T-cell (primary cell): ENCODE data around the gene GSE1. TPM values are rescaled to one million over a fixed set of nuclear protein-coding genes. Genes with fewer than 3 reads are reported as not detected.

Source experiments
- ATAC-seq, 4 experiments: fragments of 200-7000 bp in 3 of 4; fragments of 150-1000 bp in 1 of 4; cut with Tn5 transposase; replicated peaks in 1 of 4; 1 replicate in 3 of 4; 2 replicates in 1 of 4; pipeline ENCODE4 v1.10.0; 2021; ENCODE audit warnings: moderate library complexity in 3 of 4, mild to moderate bottlenecking in 2 of 4, moderate number of reproducible peaks in 1 of 4
- CTCF ChIA-PET, 2 donors: fragments of 300-600 bp; sonication (Branson Sonifier 250); formaldehyde crosslinking; loops; one replicate each; lab custom pipeline; 2022; ENCODE audit warnings: antibody characterized with exemption in 2 of 2; lab: Charles Lee
- POLR2A ChIA-PET, 2 donors: fragments of 300-600 bp; sonication (Branson Sonifier 250); formaldehyde crosslinking; loops; one replicate each; lab custom pipeline; 2022; ENCODE audit warnings: antibody characterized with exemption in 2 of 2; lab: Charles Lee
- DNase-seq, 35 experiments: peaks; one replicate each; pipeline versions ENCODE4 v3.0.0 to v3.0.0-alpha.2; 2013 to 2023
- H3K27ac ChIP-seq: one replicate; pipeline ENCODE4 v1.5.1; 2013; ENCODE audit warnings: low read length
- H3K27me3 ChIP-seq, 2 experiments: replicated peaks in 1 of 2; 1 replicate in 1 of 2; 2 replicates in 1 of 2; pipeline versions ENCODE4 v1.6.1 to v1.7.0; 2013; ENCODE audit warnings: low read length in 1 of 2, mixed read lengths in 1 of 2; ENCODE audit not compliant: control insufficient read depth in 2 of 2, insufficient read depth in 2 of 2; ENCODE audit errors: extremely low read depth in 1 of 2
- H3K36me3 ChIP-seq, 2 donors: 1 replicate in 1 of 2; 2 replicates in 1 of 2; pipeline versions ENCODE4 v1.6.1 to v1.7.0; 2013; ENCODE audit warnings: low read length in 1 of 2; ENCODE audit not compliant: control insufficient read depth in 2 of 2, insufficient read depth in 1 of 2; ENCODE audit errors: extremely low read depth in 1 of 2
- H3K4me1 ChIP-seq, 2 experiments: 1 replicate in 1 of 2; 2 replicates in 1 of 2; pipeline versions ENCODE4 v1.6.1 to v1.7.0; 2013; ENCODE audit warnings: low read length in 2 of 2, mixed read lengths in 1 of 2; ENCODE audit not compliant: insufficient read depth in 2 of 2, control insufficient read depth in 1 of 2; ENCODE audit errors: extremely low read depth in 1 of 2
- H3K4me3 ChIP-seq, 2 donors: 1 replicate in 1 of 2; 2 replicates in 1 of 2; pipeline versions ENCODE4 v1.5.1 to v1.7.0; 2013; ENCODE audit warnings: mild to moderate bottlenecking in 2 of 2, low read length in 1 of 2, moderate library complexity in 1 of 2; ENCODE audit not compliant: control insufficient read depth in 1 of 2; ENCODE audit errors: extremely low read depth in 1 of 2
- H3K9me3 ChIP-seq: 2 replicates; pipeline ENCODE4 v1.7.0; 2013
- H3K27ac Mint-ChIP-seq, 2 donors: one replicate each; pipeline ENCODE4 v1.8.0; 2020 to 2021; ENCODE audit warnings: mild to moderate bottlenecking in 2 of 2, mixed read lengths in 2 of 2
- H3K27me3 Mint-ChIP-seq, 2 donors: one replicate each; pipeline ENCODE4 v1.8.0; 2021 to 2022; ENCODE audit warnings: mixed read lengths in 2 of 2
- H3K36me3 Mint-ChIP-seq: one replicate; pipeline ENCODE4 v1.8.0; 2021; ENCODE audit warnings: mixed read lengths
- H3K4me1 Mint-ChIP-seq, 3 donors: one replicate each; pipeline ENCODE4 v1.8.0; 2020 to 2022; ENCODE audit warnings: mixed read lengths in 3 of 3, mild to moderate bottlenecking in 1 of 3
- H3K4me3 Mint-ChIP-seq, 3 donors: one replicate each; pipeline ENCODE4 v1.8.0; 2020 to 2022; ENCODE audit warnings: mild to moderate bottlenecking in 3 of 3, mixed read lengths in 3 of 3, moderate library complexity in 3 of 3
- H3K9me3 Mint-ChIP-seq, 3 donors: one replicate each; pipeline ENCODE4 v1.8.0; 2020 to 2022; ENCODE audit warnings: mixed read lengths in 3 of 3
- WGBS: methylation state at CpG from one replicate; pipeline ENCODE4 v1.1.5; 2013; ENCODE audit warnings: missing lambda C conversion rate; ENCODE audit not compliant: insufficient coverage; 5-methylcytosine and 5-hydroxymethylcytosine counted together
- total RNA-seq, 35 experiments: library from RNA in 6 of 35; stranded (reverse) in 6 of 35; fragments of 120-200 nt in 1 of 35; gene quantifications; one replicate each; pipeline versions ENCODE4 v1.2.1 to v1.2.4 and lab custom pipeline; 2013 to 2026

GSE1 gene
- total RNA-seq, 5 donors from 2014 or later (not counting 1 experiment from before 2014, with no cell fraction given) = 29.1 to 61.7 (median 37.4) TPM

GRCh38 chr16:85615852-85616606, 2.9 kb downstream of the GSE1 start:
- Mint-ChIP-seq H3K4me3 (peak overlapping the region; percentile 66 to 78 (median 71)), H3K27me3 (peaks cover 0 to 3% of the 10 kb centered on the region in 2 donors), H3K36me3 (peaks cover 5% of the 10 kb centered on the region), H3K27ac (peak overlapping the region; percentile 66 to 74), H3K9me3 (no peaks in the 10 kb centered on the region), H3K4me1 (peaks cover 32 to 54% (median 39%) of the 10 kb centered on the region in 3 donors)
- peak overlapping the region; percentile 25 for H3K27ac ChIP-seq
- 11% methylated on average over 13 of the region's 21 CpGs for WGBS
- peak; percentile 61 to 89 (median 78) for DNase-seq
- ChIA-PET CTCF (interaction anchor here (0.6 to 2.7 kb wide), 30 partner anchors 9 to 308 kb away, joined by 3 to 13 read pairs (median 3); no protein-coding TSS in a partner anchor), POLR2A (interaction anchor here in 1 of 2 donors (0.6 kb wide), 1 partner anchor 366 kb away, joined by 3 read pairs; no protein-coding TSS in a partner anchor)
- no peaks in the 10 kb centered on the region for H3K9me3 ChIP-seq
- H3K36me3 ChIP-seq = peaks cover 0 to 7% of the 10 kb centered on the region in 2 donors
- ATAC-seq = peak; percentile 54 to 67 (median 58)
- H3K4me1 ChIP-seq = peaks cover 21 to 78% of the 10 kb centered on the region in 2 experiments
- H3K27me3 ChIP-seq = peaks cover 0 to 34% of the 10 kb centered on the region in 2 experiments
- H3K4me3 ChIP-seq = peak overlapping the region; percentile 12 to 58

GRCh38 chr16:85616607-85617321, 3.6 kb downstream of the GSE1 start:
- H3K27me3 Mint-ChIP-seq = peaks cover 0 to 3% of the 10 kb centered on the region in 2 donors
- no peaks in the 10 kb centered on the region for H3K9me3 ChIP-seq
- peak overlapping the region; percentile 12 to 58 for H3K4me3 ChIP-seq
- H3K9me3 Mint-ChIP-seq = no peaks in the 10 kb centered on the region
- ATAC-seq (no peak), DNase-seq (peak in 4 of 35 experiments; percentile 17 to 50 (median 24))
- peaks cover 39 to 59% (median 46%) of the 10 kb centered on the region in 3 donors for H3K4me1 Mint-ChIP-seq
- no peak overlapping the region for H3K27ac ChIP-seq
- ChIA-PET CTCF (interaction anchor here (0.6 to 2.7 kb wide), 27 partner anchors 10 to 308 kb away, joined by 3 to 13 read pairs (median 4); no protein-coding TSS in a partner anchor), POLR2A (interaction anchor here in 1 of 2 donors (0.6 kb wide), 1 partner anchor 317 kb away, joined by 4 read pairs; no protein-coding TSS in a partner anchor)
- H3K36me3 ChIP-seq = peaks cover 0 to 7% of the 10 kb centered on the region in 2 donors
- peaks cover 0 to 34% of the 10 kb centered on the region in 2 experiments for H3K27me3 ChIP-seq
- WGBS = 45% methylated on average over 20 of the region's 28 CpGs
- peaks cover 5% of the 10 kb centered on the region for H3K36me3 Mint-ChIP-seq
- H3K4me1 ChIP-seq = peaks cover 21 to 80% of the 10 kb centered on the region in 2 experiments
- peak overlapping the region; percentile 60 to 78 (median 65) for H3K4me3 Mint-ChIP-seq
- H3K27ac Mint-ChIP-seq = peak overlapping the region; percentile 28 to 74

GRCh38 chr16:85617948-85618347, 4.8 kb downstream of the GSE1 start:
- Histone ChIP-seq H3K27ac (no peak overlapping the region), H3K4me1 (peaks cover 18 to 77% of the 10 kb centered on the region in 2 experiments), H3K27me3 (peaks cover 0 to 34% of the 10 kb centered on the region in 2 experiments), H3K9me3 (no peaks in the 10 kb centered on the region), H3K36me3 (peaks cover 0 to 7% of the 10 kb centered on the region in 2 donors), H3K4me3 (no peak overlapping the region)
- ChIA-PET CTCF (interaction anchor here in 1 of 2 donors (0.6 to 2.4 kb wide), 2 partner anchors 11 to 317 kb away, joined by 3 to 10 read pairs; no protein-coding TSS in a partner anchor), POLR2A (no interaction called here)
- Mint-ChIP-seq H3K27ac (peak overlapping the region in 1 of 2 donors; percentile 28), H3K9me3 (no peaks in the 10 kb centered on the region), H3K4me3 (peak overlapping the region in 1 of 3 donors; percentile 60), H3K4me1 (peaks cover 48 to 65% (median 57%) of the 10 kb centered on the region in 3 donors), H3K36me3 (peaks cover 11% of the 10 kb centered on the region), H3K27me3 (peaks cover 0 to 3% of the 10 kb centered on the region in 2 donors)
- ATAC-seq (no peak), DNase-seq (no peak)
- 80% methylated on average over 1 of the region's 7 CpGs for WGBS

- H3K4me3 Mint-ChIP-seq = no peak overlapping the region
- H3K36me3 ChIP-seq = peaks cover 0 to 7% of the 10 kb centered on the region in 2 donors
- H3K9me3 Mint-ChIP-seq = no peaks in the 10 kb centered on the region
- peaks cover 11% of the 10 kb centered on the region for H3K36me3 Mint-ChIP-seq
- H3K9me3 ChIP-seq = no peaks in the 10 kb centered on the region
- H3K27me3 ChIP-seq = peaks cover 0 to 30% of the 10 kb centered on the region in 2 experiments
- ChIA-PET POLR2A (no interaction called here), CTCF (interaction anchor here in 1 of 2 donors (2.4 kb wide), 1 partner anchor 12 kb away, joined by 10 read pairs; no protein-coding TSS in a partner anchor)
- H3K27me3 Mint-ChIP-seq = peaks cover 0 to 3% of the 10 kb centered on the region in 2 donors
- WGBS = 100% methylated on average over 4 of the region's 9 CpGs
- no peak overlapping the region for H3K27ac Mint-ChIP-seq
- peaks cover 18 to 76% of the 10 kb centered on the region in 2 experiments for H3K4me1 ChIP-seq
- no peak for DNase-seq
- H3K4me3 ChIP-seq = no peak overlapping the region
- H3K4me1 Mint-ChIP-seq = peaks cover 48 to 68% (median 61%) of the 10 kb centered on the region in 3 donors
- H3K27ac ChIP-seq = no peak overlapping the region
- ATAC-seq = no peak
These were observed 5.4 kb downstream of the GSE1 start for GRCh38 chr16:85618521-85618920.

- Mint-ChIP-seq H3K4me3 (no peak overlapping the region), H3K27me3 (peaks cover 0 to 3% of the 10 kb centered on the region in 2 donors), H3K27ac (no peak overlapping the region), H3K36me3 (peaks cover 11% of the 10 kb centered on the region), H3K9me3 (no peaks in the 10 kb centered on the region), H3K4me1 (peaks cover 48 to 70% (median 63%) of the 10 kb centered on the region in 3 donors)
- Histone ChIP-seq H3K9me3 (no peaks in the 10 kb centered on the region), H3K27me3 (peaks cover 0 to 29% of the 10 kb centered on the region in 2 experiments), H3K27ac (no peak overlapping the region), H3K4me1 (peaks cover 18 to 76% of the 10 kb centered on the region in 2 experiments), H3K4me3 (no peak overlapping the region), H3K36me3 (peaks cover 2 to 7% of the 10 kb centered on the region in 2 donors)
- DNase-seq (no peak), ATAC-seq (no peak)
- CTCF ChIA-PET = no interaction called here
- WGBS = 100% methylated on average over 15 of the region's 28 CpGs
- POLR2A ChIA-PET = no interaction called here
These were observed 6.2 kb downstream of the GSE1 start for GRCh38 chr16:85619101-85619891.
